PC-9 (cell line): ENCODE data around the gene MYL6. TPM values are rescaled to one million over a fixed set of nuclear protein-coding genes. Genes with fewer than 3 reads are reported as not detected.

Source experiments
- BruUV-seq: library from RNA; stranded (reverse); fragments of 400-500 nt; replicated peaks from 2 replicates; lab custom pipeline; 2021; lab: Mats Ljungman, UMichigan
- CTCF ChIA-PET: fragments of 300-600 bp; sonication (Branson Sonifier 250); formaldehyde crosslinking; loops from one replicate; lab custom pipeline; 2022; ENCODE audit warnings: antibody characterized with exemption; lab: Charles Lee
- POLR2A ChIA-PET: fragments of 300-600 bp; sonication (Branson Sonifier 250); formaldehyde crosslinking; loops from one replicate; lab custom pipeline; 2022; ENCODE audit warnings: antibody characterized with exemption; ENCODE audit not compliant: unreplicated experiment; lab: Charles Lee
- DNase-seq, 2 experiments: peaks; one replicate each; pipeline versions ENCODE4 v3.0.0 to v3.0.0-alpha.2; 2015 to 2022; ENCODE audit warnings: mixed read lengths in 1 of 2
- H2AFZ ChIP-seq: fragments of 200-600 bp; sonication (generic); 2 replicates; pipeline ENCODE4 v1.8.1; 2017; ENCODE audit warnings: antibody characterized with exemption
- H3F3A ChIP-seq: fragments of 200-600 bp; sonication (generic); 2 replicates; pipeline ENCODE4 v1.8.1; 2017; ENCODE audit warnings: antibody characterized with exemption, mild to moderate bottlenecking, low read depth; ENCODE audit not compliant: insufficient read depth
- H3K27ac ChIP-seq: fragments of 200-600 bp; sonication (generic); 2 replicates; pipeline ENCODE4 v1.6.1; 2016; ENCODE audit warnings: mixed run types
- H3K27me3 ChIP-seq: fragments of 200-600 bp; sonication (generic); 2 replicates; pipeline ENCODE4 v1.6.1; 2016; ENCODE audit warnings: low read depth, mixed run types; ENCODE audit not compliant: insufficient read depth
- H3K36me3 ChIP-seq: fragments of 200-600 bp; sonication (generic); 2 replicates; pipeline ENCODE4 v1.6.1; 2016; ENCODE audit warnings: low read depth, mixed run types
- H3K4me1 ChIP-seq: fragments of 200-600 bp; sonication (generic); replicated peaks from 2 replicates; pipeline ENCODE4 v1.6.1; 2016; ENCODE audit warnings: mixed run types; ENCODE audit not compliant: insufficient read depth
- H3K4me2 ChIP-seq: fragments of 200-600 bp; sonication (generic); 2 replicates; pipeline ENCODE4 v1.6.1; 2017; ENCODE audit warnings: mixed run types
- H3K4me3 ChIP-seq: fragments of 200-600 bp; sonication (generic); 2 replicates; pipeline ENCODE4 v1.6.1; 2016; ENCODE audit warnings: mixed run types
- H3K79me2 ChIP-seq: fragments of 200-600 bp; sonication (generic); 2 replicates; pipeline ENCODE4 v1.6.1; 2017; ENCODE audit warnings: low read depth, mixed run types
- H3K9me2 ChIP-seq: fragments of 200-600 bp; sonication (generic); 2 replicates; pipeline ENCODE4 v1.8.1; 2017; ENCODE audit warnings: mild to moderate bottlenecking; ENCODE audit not compliant: insufficient read depth
- H3K9me3 ChIP-seq: fragments of 200-600 bp; sonication (generic); 2 replicates; pipeline ENCODE4 v1.8.1; 2016; ENCODE audit warnings: low read depth; ENCODE audit not compliant: insufficient read depth
- H4K20me1 ChIP-seq: fragments of 200-600 bp; sonication (generic); 2 replicates; pipeline ENCODE4 v1.8.1; 2017; ENCODE audit not compliant: insufficient read depth
- EZH2 ChIP-seq: fragments of 200-600 bp; sonication (generic); IDR thresholded peaks from 2 replicates; pipeline ENCODE4 v1.8.0; 2017; ENCODE audit warnings: antibody characterized with exemption, low read depth
- intact Hi-C: fragments of 100-400 bp; cut with micrococcal nuclease; formaldehyde crosslinking; loops from one replicate; pipeline ENCODE4 v1.10.0; 2022; ENCODE audit not compliant: unreplicated experiment
- total RNA-seq: library from RNA; stranded (reverse); gene quantifications from 2 replicates; pipeline ENCODE4 v1.2.3, GENCODE V29; 2021
- TF ChIP-seq, protein P1 (sequence below): fragments of 200-600 bp; sonication (generic); conservative IDR thresholded peaks from 2 replicates; pipeline ENCODE4 v1.6.1; 2017; ENCODE audit warnings: mixed run types, antibody characterized with exemption, mild to moderate bottlenecking, moderate library complexity

MYL6 gene
- total RNA-seq, 1 experiment from 2014 or later: 666 TPM

GRCh38 chr12:56119361-56119796 is 38.8 kb upstream of the MYL6 start:
- peak overlapping the region; percentile 91 for H3K4me2 ChIP-seq
- H4K20me1 ChIP-seq: no peaks in the 10 kb centered on the region
- H2AFZ ChIP-seq: no peak overlapping the region
- H3F3A ChIP-seq: peaks cover 38% of the 10 kb centered on the region
- no peaks in the 10 kb centered on the region for H3K9me2 ChIP-seq
- H3K9me3 ChIP-seq: no peaks in the 10 kb centered on the region
- DNase-seq: peak; percentile 70 to 83
- H3K4me1 ChIP-seq: peaks cover 26% of the 10 kb centered on the region
- H3K36me3 ChIP-seq: peaks cover 6% of the 10 kb centered on the region; the same call in 1 of the 2 replicates
- BruUV-seq: no TSS peak
- TF ChIP-seq, protein P1, sequence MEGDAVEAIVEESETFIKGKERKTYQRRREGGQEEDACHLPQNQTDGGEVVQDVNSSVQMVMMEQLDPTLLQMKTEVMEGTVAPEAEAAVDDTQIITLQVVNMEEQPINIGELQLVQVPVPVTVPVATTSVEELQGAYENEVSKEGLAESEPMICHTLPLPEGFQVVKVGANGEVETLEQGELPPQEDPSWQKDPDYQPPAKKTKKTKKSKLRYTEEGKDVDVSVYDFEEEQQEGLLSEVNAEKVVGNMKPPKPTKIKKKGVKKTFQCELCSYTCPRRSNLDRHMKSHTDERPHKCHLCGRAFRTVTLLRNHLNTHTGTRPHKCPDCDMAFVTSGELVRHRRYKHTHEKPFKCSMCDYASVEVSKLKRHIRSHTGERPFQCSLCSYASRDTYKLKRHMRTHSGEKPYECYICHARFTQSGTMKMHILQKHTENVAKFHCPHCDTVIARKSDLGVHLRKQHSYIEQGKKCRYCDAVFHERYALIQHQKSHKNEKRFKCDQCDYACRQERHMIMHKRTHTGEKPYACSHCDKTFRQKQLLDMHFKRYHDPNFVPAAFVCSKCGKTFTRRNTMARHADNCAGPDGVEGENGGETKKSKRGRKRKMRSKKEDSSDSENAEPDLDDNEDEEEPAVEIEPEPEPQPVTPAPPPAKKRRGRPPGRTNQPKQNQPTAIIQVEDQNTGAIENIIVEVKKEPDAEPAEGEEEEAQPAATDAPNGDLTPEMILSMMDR: peak; percentile 90
- no peak for TF ChIP-seq EZH2
- H3K27me3 ChIP-seq: no peaks in the 10 kb centered on the region
- peak overlapping the region; percentile 38 for H3K27ac ChIP-seq
- intact Hi-C loops: loop anchor here (1.0 to 5.0 kb wide), 11 partner anchors 38 to 888 kb away; partner anchors contain the start of genes COQ10A, CS, MYL6 and NABP2
- POLR2A ChIA-PET: interaction anchor here (0.5 to 0.7 kb wide), 3 partner anchors 58 to 147 kb away, joined by 3 to 10 read pairs (median 7); partner anchors contain the start of gene COQ10A
- peak overlapping the region; percentile 63; the same call in 1 of the 2 replicates for H3K4me3 ChIP-seq
- H3K79me2 ChIP-seq: peaks cover 19% of the 10 kb centered on the region
- CTCF ChIA-PET: interaction anchor here (0.5 to 1.7 kb wide), 9 partner anchors 9 to 634 kb away, joined by 3 to 7 read pairs (median 3); partner anchors contain the start of genes ESYT1, RNF41 and SMARCC2

- Histone ChIP-seq H3K4me1 (peaks cover 21% of the 10 kb centered on the region), H3K27me3 (no peaks in the 10 kb centered on the region), H3K9me3 (no peaks in the 10 kb centered on the region), H4K20me1 (no peaks in the 10 kb centered on the region), H3K79me2 (peaks cover 19% of the 10 kb centered on the region), H3K4me2 (peak overlapping the region; percentile 91), H3K4me3 (no peak overlapping the region; the same call in 1 of the 2 replicates), H3K9me2 (no peaks in the 10 kb centered on the region), H3K27ac (peak overlapping the region; percentile 12; the same call in 1 of the 2 replicates), H3F3A (peaks cover 29% of the 10 kb centered on the region), H3K36me3 (peaks cover 6% of the 10 kb centered on the region; the same call in 1 of the 2 replicates), H2AFZ (no peak overlapping the region)
- intact Hi-C loops: no loop called here
- TF ChIP-seq EZH2: no peak
- TF ChIP-seq, protein P1: no peak
- peak in 1 of 2 experiments; percentile 18 for DNase-seq
- ChIA-PET POLR2A (interaction anchor here (0.6 to 0.7 kb wide), 2 partner anchors 59 to 101 kb away, joined by 3 to 6 read pairs; partner anchors contain the start of gene RNF41), CTCF (interaction anchor here (0.5 to 1.6 kb wide), 8 partner anchors 8 to 633 kb away, joined by 3 to 7 read pairs (median 3); partner anchors contain the start of genes ESYT1, RNF41 and SMARCC2)
- BruUV-seq: no TSS peak
Observed at GRCh38 chr12:56120158-56120846, 37.9 kb upstream of the MYL6 start.

DNA sequence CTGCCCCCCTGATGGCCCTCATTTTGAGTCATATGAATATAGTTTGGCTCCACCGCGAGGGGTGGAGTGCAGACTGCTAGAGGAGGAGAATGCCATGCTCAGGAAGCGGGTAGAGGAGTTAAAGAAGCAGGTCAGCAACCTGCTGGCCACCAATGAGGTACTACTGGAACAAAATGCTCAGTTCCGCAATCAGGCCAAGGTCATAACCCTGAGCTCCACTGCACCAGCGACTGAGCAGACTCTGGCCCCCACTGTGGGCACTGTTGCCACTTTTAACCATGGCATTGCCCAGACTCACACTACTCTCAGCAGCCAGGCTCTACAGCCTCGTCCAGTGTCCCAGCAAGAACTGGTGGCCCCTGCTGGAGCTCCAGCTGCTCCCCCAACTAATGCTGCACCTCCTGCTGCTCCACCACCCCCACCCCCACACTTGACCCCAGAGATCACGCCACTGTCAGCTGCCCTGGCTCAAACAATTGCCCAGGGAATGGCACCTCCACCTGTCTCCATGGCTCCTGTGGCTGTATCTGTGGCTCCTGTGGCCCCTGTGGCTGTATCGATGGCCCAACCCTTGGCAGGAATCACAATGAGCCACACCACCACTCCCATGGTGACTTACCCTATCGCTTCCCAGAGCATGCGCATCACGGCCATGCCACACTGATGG is 36.8 kb upstream of the MYL6 start:
- Histone ChIP-seq H3K36me3 (peaks cover 6% of the 10 kb centered on the region; the same call in 1 of the 2 replicates), H2AFZ (no peak overlapping the region), H3K9me3 (no peaks in the 10 kb centered on the region), H3K27me3 (no peaks in the 10 kb centered on the region), H3K79me2 (peaks cover 19% of the 10 kb centered on the region), H4K20me1 (no peaks in the 10 kb centered on the region), H3K9me2 (no peaks in the 10 kb centered on the region), H3F3A (peaks cover 30% of the 10 kb centered on the region), H3K4me2 (no peak overlapping the region), H3K27ac (no peak overlapping the region), H3K4me1 (peaks cover 20% of the 10 kb centered on the region), H3K4me3 (no peak overlapping the region)
- BruUV-seq: no TSS peak
- DNase-seq: peak in 1 of 2 experiments; percentile 0
- TF ChIP-seq, protein P1: no peak
- TF ChIP-seq EZH2: no peak
- intact Hi-C loops: no loop called here
- ChIA-PET POLR2A (no interaction called here), CTCF (no interaction called here)
